CD4-positive, alpha-beta T cell (primary cell): ENCODE results near the gene TRAPPC6A. TPM values are rescaled to one million over a fixed set of nuclear protein-coding genes. Genes with fewer than 3 reads are reported as not detected.

Experiments used
- ATAC-seq: fragments of 200-7000 bp; cut with Tn5 transposase; one replicate; pipeline ENCODE4 v1.10.0; 2022; ENCODE audit warnings: mild to moderate bottlenecking; ENCODE audit not compliant: poor library complexity
- CTCF ChIA-PET: fragments of 350-600 bp; sonication (Branson Sonifier 250); formaldehyde crosslinking; loops from one replicate; lab custom pipeline; 2021; ENCODE audit warnings: antibody characterized with exemption, inconsistent platforms; lab: Charles Lee
- POLR2A ChIA-PET: fragments of 350-600 bp; sonication (Branson Sonifier 250); formaldehyde crosslinking; loops from one replicate; lab custom pipeline; 2021; ENCODE audit warnings: antibody characterized with exemption, inconsistent platforms; lab: Charles Lee
- DNase-seq, 14 experiments: peaks; one replicate each; pipeline ENCODE4 v3.0.0-alpha.2; 2013 to 2020; ENCODE audit warnings: mixed read lengths in 2 of 14
- H3K27ac ChIP-seq, 2 donors: one replicate each; pipeline versions ENCODE4 v1.5.1 to v1.7.0; 2013; ENCODE audit warnings: low read length in 2 of 2, low read depth in 1 of 2, mild to moderate bottlenecking in 1 of 2
- H3K27me3 ChIP-seq, 2 experiments: 1 replicate in 1 of 2; 2 replicates in 1 of 2; pipeline versions ENCODE4 v1.6.1 to v1.7.0; 2013; ENCODE audit warnings: low read length in 2 of 2, control low read depth in 1 of 2, mild to moderate bottlenecking in 1 of 2, moderate library complexity in 1 of 2; ENCODE audit not compliant: insufficient read depth in 2 of 2, control insufficient read depth in 1 of 2
- H3K36me3 ChIP-seq: one replicate; pipeline ENCODE4 v1.6.1; 2013; ENCODE audit warnings: low read length, control low read depth; ENCODE audit not compliant: insufficient read depth
- H3K4me1 ChIP-seq: one replicate; pipeline ENCODE4 v1.6.1; 2013; ENCODE audit warnings: low read length, control low read depth; ENCODE audit not compliant: insufficient read depth
- H3K4me3 ChIP-seq: one replicate; pipeline ENCODE4 v1.5.1; 2013; ENCODE audit warnings: mild to moderate bottlenecking, low read length, moderate library complexity
- H3K9me3 ChIP-seq, 2 experiments: 1 replicate in 1 of 2; 2 replicates in 1 of 2; pipeline versions ENCODE4 v1.6.1 to v1.7.0; 2013; ENCODE audit warnings: low read length in 2 of 2, mild to moderate bottlenecking in 2 of 2, control low read depth in 1 of 2, moderate library complexity in 1 of 2; ENCODE audit not compliant: control insufficient read depth in 1 of 2, insufficient read depth in 1 of 2
- H3K27ac Mint-ChIP-seq: one replicate; pipeline ENCODE4 v1.8.0; 2020; ENCODE audit warnings: mixed read lengths
- H3K27me3 Mint-ChIP-seq: one replicate; pipeline ENCODE4 v1.8.0; 2021; ENCODE audit warnings: mixed read lengths
- H3K36me3 Mint-ChIP-seq: one replicate; pipeline ENCODE4 v1.8.0; 2021; ENCODE audit warnings: low read depth, mixed read lengths
- H3K4me1 Mint-ChIP-seq: one replicate; pipeline ENCODE4 v1.8.0; 2021; ENCODE audit warnings: low read depth, mixed read lengths
- H3K4me3 Mint-ChIP-seq: one replicate; pipeline ENCODE4 v1.8.0; 2020; ENCODE audit warnings: mild to moderate bottlenecking, mixed read lengths
- H3K9me3 Mint-ChIP-seq: one replicate; pipeline ENCODE4 v1.8.0; 2020; ENCODE audit warnings: mixed read lengths
- intact Hi-C, 2 experiments: fragments of 100-400 bp; cut with DNase I in 1 of 2; cut with micrococcal nuclease in 1 of 2; formaldehyde crosslinking; loops; one replicate each; pipeline versions ENCODE4 v1.15.1 to v1.9.0; 2023 to 2025; cut with DNase I, micrococcal nuclease
- total RNA-seq, 174 experiments: library from RNA in 2 of 174; stranded (reverse) in 2 of 174; gene quantifications; one replicate each; pipeline ENCODE4 v1.2.3 and lab custom pipeline; 2021 to 2026
- TF ChIP-seq, protein P1 (sequence below): fragments of 200-600 bp; IDR thresholded peaks from one replicate; pipeline ENCODE4 v1.8.0; 2022; ENCODE audit warnings: antibody characterized with exemption, mild to moderate bottlenecking

Gene TRAPPC6A
- total RNA-seq, 2 experiments from 2014 or later: 32.0 to 38.8 TPM

DNA sequence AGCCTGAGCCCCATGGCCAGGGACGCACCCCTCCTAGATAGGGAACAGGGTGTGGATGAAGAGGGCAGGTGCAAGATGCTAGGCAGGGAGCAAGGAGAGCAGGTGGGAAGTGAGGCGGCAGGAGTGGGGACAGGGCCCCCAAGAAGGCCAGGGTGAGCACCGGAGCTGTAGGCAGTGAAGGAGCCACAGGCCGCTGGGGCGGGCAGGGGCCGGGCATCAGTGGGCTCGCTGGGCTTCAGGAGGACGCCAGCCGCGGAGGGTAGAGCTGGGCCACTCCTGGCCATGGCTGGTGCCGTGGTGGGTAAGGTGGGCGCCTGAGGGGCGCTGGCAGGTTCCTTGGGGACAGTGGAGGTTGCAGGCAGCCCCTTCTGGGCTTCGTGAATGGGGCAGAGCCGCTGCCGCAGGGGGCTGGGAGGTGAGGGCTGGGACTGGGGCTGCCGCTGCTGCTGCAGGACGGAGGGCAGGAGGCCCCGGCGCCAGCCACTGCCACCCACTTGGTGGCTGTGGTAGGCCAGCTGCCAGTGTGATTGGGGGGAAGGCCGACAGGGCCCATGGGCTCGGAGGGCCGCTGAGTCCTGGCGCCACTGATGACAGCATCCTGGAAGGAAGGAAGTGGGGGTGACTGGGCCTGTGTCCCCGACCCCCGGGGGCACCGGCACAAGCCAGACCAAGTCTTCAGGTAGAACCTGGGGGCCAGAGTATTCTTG is 19.4 kb downstream of the TRAPPC6A start:
- Histone ChIP-seq H3K27ac (no peak overlapping the region), H3K4me3 (no peak overlapping the region), H3K36me3 (no peaks in the 10 kb centered on the region), H3K9me3 (peaks cover 0 to 4% of the 10 kb centered on the region in 2 experiments), H3K4me1 (peaks cover 12% of the 10 kb centered on the region), H3K27me3 (peaks cover 0 to 6% of the 10 kb centered on the region in 2 experiments)
- intact Hi-C loops: no loop called here
- ChIA-PET POLR2A (interaction anchor here (1.7 kb wide), 1 partner anchor 20 kb away, joined by 4 read pairs; the partner anchor contains the start of genes BLOC1S3 and TRAPPC6A), CTCF (no interaction called here)
- peaks cover 8% of the 10 kb centered on the region for H3K4me1 Mint-ChIP-seq
- no peak overlapping the region for H3K4me3 Mint-ChIP-seq
- TF ChIP-seq, protein P1, sequence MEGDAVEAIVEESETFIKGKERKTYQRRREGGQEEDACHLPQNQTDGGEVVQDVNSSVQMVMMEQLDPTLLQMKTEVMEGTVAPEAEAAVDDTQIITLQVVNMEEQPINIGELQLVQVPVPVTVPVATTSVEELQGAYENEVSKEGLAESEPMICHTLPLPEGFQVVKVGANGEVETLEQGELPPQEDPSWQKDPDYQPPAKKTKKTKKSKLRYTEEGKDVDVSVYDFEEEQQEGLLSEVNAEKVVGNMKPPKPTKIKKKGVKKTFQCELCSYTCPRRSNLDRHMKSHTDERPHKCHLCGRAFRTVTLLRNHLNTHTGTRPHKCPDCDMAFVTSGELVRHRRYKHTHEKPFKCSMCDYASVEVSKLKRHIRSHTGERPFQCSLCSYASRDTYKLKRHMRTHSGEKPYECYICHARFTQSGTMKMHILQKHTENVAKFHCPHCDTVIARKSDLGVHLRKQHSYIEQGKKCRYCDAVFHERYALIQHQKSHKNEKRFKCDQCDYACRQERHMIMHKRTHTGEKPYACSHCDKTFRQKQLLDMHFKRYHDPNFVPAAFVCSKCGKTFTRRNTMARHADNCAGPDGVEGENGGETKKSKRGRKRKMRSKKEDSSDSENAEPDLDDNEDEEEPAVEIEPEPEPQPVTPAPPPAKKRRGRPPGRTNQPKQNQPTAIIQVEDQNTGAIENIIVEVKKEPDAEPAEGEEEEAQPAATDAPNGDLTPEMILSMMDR: no peak
- no peak overlapping the region for H3K27ac Mint-ChIP-seq
- ATAC-seq (no peak), DNase-seq (no peak)
- no peaks in the 10 kb centered on the region for H3K9me3 Mint-ChIP-seq
- H3K36me3 Mint-ChIP-seq: no peaks in the 10 kb centered on the region
- H3K27me3 Mint-ChIP-seq: peaks cover 24% of the 10 kb centered on the region

DNA sequence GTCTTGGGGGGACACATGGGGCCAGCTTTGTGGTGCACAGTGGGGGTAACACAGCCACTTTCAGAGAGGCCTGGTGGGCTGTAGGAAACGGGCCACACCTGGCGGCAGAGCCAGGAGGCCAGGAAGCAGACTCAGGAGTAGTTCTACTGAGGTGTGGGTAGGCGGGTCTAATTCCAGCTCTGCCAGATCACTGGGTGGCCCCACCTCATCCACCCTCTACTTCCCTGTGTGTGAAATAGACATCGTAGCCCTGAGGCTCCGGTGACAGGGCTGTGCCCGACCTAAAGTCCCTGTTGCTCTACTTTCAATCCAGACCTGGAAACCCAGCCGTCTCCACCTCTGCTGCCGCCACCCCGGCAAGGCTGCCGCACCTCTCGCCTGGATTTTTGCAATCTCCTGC is 21.3 kb downstream of the TRAPPC6A start:
- Mint-ChIP-seq H3K36me3 (no peaks in the 10 kb centered on the region), H3K27me3 (peaks cover 30% of the 10 kb centered on the region), H3K4me1 (peaks cover 13% of the 10 kb centered on the region), H3K9me3 (no peaks in the 10 kb centered on the region), H3K4me3 (no peak overlapping the region), H3K27ac (no peak overlapping the region)
- DNase-seq: no peak
- ATAC-seq: no peak
- Histone ChIP-seq H3K4me3 (no peak overlapping the region), H3K36me3 (no peaks in the 10 kb centered on the region), H3K4me1 (peaks cover 27% of the 10 kb centered on the region), H3K27me3 (peaks cover 0 to 6% of the 10 kb centered on the region in 2 experiments), H3K9me3 (peaks cover 0 to 18% of the 10 kb centered on the region in 2 experiments), H3K27ac (no peak overlapping the region)
- POLR2A ChIA-PET: no interaction called here
- intact Hi-C loops: no loop called here
- CTCF ChIA-PET: no interaction called here
- TF ChIP-seq, protein P1: no peak

DNA sequence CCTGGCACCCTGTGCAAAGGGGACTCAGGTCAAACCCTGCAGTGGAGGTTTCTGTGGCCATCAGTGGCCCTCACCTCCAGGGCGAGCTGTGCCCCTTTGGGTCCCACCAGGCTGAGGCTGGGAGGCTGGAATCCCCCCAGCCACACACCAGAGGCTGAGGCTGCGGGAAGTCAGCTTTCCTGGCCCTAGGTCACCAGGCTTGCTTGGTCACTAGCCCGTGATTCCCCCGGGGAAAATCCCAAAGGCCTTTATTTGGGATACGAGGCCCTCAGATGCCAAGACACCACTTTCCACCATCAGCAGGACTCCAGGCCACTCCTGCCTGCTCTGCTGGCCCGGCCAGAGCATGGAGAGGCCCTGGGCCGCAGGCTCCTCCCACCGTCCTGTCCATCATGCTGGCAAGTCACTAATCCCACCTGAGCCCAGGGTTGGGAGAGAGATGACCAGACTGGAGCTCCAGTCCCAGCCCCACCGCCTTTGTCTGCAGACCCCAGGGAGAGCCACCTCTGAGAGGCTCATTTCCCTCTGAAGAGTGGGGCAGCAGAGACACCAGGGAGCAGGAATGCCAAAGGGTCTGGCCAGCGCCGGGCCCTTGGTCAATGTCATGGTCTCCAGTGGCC is 21.9 kb downstream of the TRAPPC6A start:
- no peak overlapping the region for H3K27ac Mint-ChIP-seq
- H3K36me3 ChIP-seq: no peaks in the 10 kb centered on the region
- no peak overlapping the region for H3K4me3 ChIP-seq
- no peak overlapping the region for H3K27ac ChIP-seq
- peaks cover 0 to 6% of the 10 kb centered on the region in 2 experiments for H3K27me3 ChIP-seq
- TF ChIP-seq, protein P1: no peak
- intact Hi-C loops: no loop called here
- peaks cover 13% of the 10 kb centered on the region for H3K4me1 Mint-ChIP-seq
- ChIA-PET CTCF (no interaction called here), POLR2A (no interaction called here)
- no peaks in the 10 kb centered on the region for H3K9me3 Mint-ChIP-seq
- peaks cover 32% of the 10 kb centered on the region for H3K4me1 ChIP-seq
- ATAC-seq (no peak), DNase-seq (no peak)
- peaks cover 0 to 22% of the 10 kb centered on the region in 2 experiments for H3K9me3 ChIP-seq
- H3K27me3 Mint-ChIP-seq: peaks cover 33% of the 10 kb centered on the region
- H3K4me3 Mint-ChIP-seq: no peak overlapping the region
- H3K36me3 Mint-ChIP-seq: no peaks in the 10 kb centered on the region
